ENCODE measurements around the gene WNT2.

GRCh38 chr7:117279931-117280557 is 42.8 kb downstream of the WNT2 start:
- TF ChIP-seq, protein P1, sequence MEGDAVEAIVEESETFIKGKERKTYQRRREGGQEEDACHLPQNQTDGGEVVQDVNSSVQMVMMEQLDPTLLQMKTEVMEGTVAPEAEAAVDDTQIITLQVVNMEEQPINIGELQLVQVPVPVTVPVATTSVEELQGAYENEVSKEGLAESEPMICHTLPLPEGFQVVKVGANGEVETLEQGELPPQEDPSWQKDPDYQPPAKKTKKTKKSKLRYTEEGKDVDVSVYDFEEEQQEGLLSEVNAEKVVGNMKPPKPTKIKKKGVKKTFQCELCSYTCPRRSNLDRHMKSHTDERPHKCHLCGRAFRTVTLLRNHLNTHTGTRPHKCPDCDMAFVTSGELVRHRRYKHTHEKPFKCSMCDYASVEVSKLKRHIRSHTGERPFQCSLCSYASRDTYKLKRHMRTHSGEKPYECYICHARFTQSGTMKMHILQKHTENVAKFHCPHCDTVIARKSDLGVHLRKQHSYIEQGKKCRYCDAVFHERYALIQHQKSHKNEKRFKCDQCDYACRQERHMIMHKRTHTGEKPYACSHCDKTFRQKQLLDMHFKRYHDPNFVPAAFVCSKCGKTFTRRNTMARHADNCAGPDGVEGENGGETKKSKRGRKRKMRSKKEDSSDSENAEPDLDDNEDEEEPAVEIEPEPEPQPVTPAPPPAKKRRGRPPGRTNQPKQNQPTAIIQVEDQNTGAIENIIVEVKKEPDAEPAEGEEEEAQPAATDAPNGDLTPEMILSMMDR (IDR thresholded peaks at IDR 0.05; ENCODE audit: poor library complexity, severe bottlenecking): no peak
- TF ChIP-seq RAD21 (conservative IDR thresholded peaks at IDR 0.05) (no peak), POLR2AphosphoS5 (IDR thresholded peaks at IDR 0.05) (no peak), REST (IDR thresholded peaks at IDR 0.05; ENCODE audit: borderline replicate concordance) (no peak), TAF1 (IDR thresholded peaks at IDR 0.05; ENCODE audit: low read depth) (no peak), SMC3 (conservative IDR thresholded peaks at IDR 0.05; ENCODE audit: poor library complexity) (no peak)
